GM18870 (cell line): ENCODE measurements around the gene MRPL18.
A peak's percentile ranks its signal among the peaks of the same experiment; 100 is the strongest.
"Not testable (repeated sequence)": the region's sequence is repeated elsewhere in the genome, so short reads cannot be mapped to it uniquely, and the experiment has no call there.

Experiments
- ATAC-seq: cut with Tn5 transposase; IDR thresholded peaks from one replicate; pipeline ENCODE4 v1.9.1; 2021; ENCODE audit warnings: moderate library complexity; ENCODE audit not compliant: unreplicated experiment

MRPL18 gene

GRCh38 chr6:159790149-159790955 is at the start of gene MRPL18:
TSS of gene MRPL18 (plus strand) at chr6:159790467. CDS start at chr6:159790588, 121 bp downstream.
- ATAC-seq: peak; percentile 74

- no peak for ATAC-seq
These were observed 48.1 kb upstream of the MRPL18 start for GRCh38 chr6:159742165-159742564.

- ATAC-seq: no peak
These were observed 45.2 kb upstream of the MRPL18 start for GRCh38 chr6:159745081-159745480.

GRCh38 chr6:159746759-159747158 is 43.5 kb upstream of the MRPL18 start:
- ATAC-seq: no peak

- not testable (repeated sequence) for ATAC-seq
These were observed 42.1 kb upstream of the MRPL18 start for GRCh38 chr6:159748127-159748526.

GRCh38 chr6:159751448-159751847 is 38.8 kb upstream of the MRPL18 start:
- ATAC-seq: no peak

DNA sequence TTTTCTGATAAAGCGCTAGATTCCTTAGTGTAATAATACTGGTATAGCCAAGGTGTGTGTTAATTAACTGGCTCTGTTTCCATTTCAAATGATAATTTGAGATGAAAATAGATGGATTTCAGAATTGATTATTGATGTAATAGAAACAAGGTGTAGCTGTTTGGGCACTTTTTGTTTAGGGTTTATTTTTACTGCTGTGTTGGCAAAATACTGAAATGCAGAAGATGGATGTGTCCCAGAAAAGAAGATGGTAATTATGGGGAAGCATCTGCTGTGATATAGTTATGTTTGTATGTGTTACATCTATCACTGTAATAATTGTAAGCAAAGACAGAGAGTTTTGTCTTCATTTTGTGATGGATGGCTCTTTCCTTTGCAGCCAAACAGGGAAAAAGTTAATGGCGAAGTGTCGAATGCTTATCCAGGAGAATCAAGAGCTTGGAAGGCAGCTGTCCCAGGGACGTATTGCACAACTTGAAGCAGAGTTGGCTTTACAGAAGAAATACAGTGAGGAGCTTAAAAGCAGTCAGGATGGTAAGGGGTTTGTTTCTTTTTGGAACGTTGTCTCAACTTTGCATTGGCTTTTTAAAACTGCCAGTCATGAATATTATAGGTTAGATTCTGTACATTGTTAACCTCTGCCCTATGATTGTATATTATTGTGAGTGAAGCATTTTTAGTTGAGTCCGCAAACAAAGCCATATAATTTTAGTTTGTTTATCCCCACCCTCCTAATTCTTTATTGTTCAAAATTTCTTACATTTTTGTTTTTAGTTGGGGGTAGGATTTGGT is 37.0 kb upstream of the MRPL18 start:
- ATAC-seq: no peak

DNA sequence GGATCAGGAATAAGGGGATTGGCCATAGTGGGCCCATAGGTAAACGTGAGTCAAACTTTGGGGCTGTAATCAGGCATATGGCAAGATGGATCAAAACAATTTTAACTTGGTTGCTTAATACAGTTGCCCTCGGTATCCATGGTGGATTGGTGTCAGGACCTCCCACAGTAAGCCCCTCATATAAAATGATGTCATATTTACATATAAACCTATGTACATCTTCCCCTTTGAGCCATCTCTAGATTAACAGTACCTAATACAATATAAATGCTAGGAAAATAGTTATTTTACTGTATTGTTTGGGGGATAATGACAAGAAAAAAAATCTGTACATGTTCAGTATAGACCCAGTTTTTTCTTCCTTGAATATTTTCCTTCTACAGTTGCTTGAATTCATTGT is 35.9 kb upstream of the MRPL18 start:
- ATAC-seq: no peak

GRCh38 chr6:159754959-159755914 is 35.0 kb upstream of the MRPL18 start:
- no peak for ATAC-seq

GRCh38 chr6:159756508-159756907 is 33.8 kb upstream of the MRPL18 start:
- ATAC-seq: no peak

DNA sequence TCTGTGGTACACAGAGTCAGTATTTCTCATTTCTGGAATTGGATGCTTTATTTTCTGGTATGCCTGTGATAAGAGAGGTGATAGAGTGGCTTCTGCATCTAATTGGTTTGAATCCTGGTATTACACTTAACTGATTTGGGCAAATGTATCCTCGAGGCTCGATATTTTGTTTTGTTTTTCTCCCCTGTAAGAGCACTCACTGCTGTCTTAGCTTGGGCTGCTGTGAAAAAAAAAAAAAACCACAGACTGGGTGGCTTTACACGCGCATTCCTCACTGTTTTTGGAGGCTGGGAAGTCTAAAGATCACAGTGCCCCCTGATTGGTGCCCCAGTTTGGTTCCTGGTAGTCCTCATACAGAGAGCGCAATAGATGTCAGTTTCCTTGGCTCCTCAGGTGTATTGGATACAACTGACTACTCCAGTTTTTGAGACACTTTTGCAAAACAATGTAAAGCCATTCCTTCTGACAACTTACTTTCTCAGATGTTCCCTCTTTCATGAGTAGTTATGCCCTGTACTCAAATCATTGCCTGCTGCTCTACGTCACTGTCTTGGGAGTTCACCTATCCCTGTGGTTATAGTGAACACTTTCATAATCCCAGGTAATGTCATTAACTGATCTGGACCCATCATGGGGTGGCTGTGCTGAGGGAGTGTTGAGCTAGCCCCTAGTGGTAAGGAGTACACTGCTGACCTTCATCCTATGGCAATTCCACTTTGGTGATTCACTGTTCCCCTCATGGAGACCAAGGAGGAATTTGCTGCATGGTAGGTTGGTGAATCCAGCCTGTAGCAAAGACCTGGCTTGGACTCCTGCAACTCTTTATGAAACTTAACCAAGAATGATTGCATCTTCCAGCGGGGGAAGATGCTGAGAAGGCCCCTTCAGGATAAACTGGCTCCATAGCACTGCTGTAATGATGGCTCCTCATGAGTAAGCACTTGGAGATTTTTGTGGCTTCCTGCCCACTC is 32.0 kb upstream of the MRPL18 start:
- no peak for ATAC-seq

GRCh38 chr6:159759645-159760044 is 30.6 kb upstream of the MRPL18 start:
- ATAC-seq: no peak

GRCh38 chr6:159760602-159761057 is 29.6 kb upstream of the MRPL18 start:
- no peak for ATAC-seq

GRCh38 chr6:159761129-159761872 is 29.0 kb upstream of the MRPL18 start:
- ATAC-seq: peak; percentile 2

DNA sequence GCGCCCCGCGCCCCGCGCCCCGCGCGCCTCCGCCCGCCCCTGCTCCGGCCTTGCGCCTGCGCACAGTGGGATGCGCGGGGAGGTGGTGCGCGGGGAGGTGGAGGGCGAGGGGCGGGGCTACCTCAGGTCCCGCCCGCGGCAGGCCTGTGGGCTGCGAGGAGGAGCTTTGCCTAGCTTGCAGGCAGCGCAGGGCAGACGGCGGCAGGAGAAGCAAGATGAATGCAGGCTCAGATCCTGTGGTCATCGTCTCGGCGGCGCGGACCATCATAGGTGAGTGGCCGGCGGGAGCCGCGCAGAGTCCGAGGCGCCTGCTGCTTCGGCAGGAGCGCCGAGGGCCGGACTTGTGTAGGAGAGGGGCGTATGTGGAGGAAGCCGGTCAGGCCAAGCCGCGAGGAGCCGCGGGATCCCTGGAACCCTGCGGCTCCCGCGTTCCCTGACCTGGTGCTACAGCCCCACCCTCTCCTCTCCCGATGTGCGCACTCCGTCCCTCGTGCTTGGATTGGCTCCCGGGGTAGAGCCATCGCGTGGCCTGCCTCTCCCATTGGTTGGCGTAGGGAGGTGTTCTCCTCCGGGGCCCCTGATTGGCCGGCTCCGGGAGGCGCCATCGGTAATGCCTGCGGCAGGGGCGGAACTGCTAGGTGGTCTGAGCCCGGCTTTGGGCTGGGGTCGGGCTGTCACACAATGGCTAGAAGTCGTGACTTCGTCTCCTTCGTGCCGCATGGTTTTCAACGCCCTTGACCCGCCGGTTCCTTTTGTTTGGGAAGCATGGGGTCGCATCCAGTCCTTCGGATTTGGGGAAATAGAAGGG is 28.2 kb upstream of the MRPL18 start, which contains the start of gene ACAT2:
ACAT2 (plus strand) TSS at position 173 of the 808 bp plus-strand sequence; CDS start at position 216, 43 bp downstream.
- peak; percentile 95 for ATAC-seq

GRCh38 chr6:159762681-159763293 is 27.5 kb upstream of the MRPL18 start:
- peak; percentile 11 for ATAC-seq

- no peak for ATAC-seq
These were observed 23.4 kb upstream of the MRPL18 start for GRCh38 chr6:159766906-159767305.

DNA sequence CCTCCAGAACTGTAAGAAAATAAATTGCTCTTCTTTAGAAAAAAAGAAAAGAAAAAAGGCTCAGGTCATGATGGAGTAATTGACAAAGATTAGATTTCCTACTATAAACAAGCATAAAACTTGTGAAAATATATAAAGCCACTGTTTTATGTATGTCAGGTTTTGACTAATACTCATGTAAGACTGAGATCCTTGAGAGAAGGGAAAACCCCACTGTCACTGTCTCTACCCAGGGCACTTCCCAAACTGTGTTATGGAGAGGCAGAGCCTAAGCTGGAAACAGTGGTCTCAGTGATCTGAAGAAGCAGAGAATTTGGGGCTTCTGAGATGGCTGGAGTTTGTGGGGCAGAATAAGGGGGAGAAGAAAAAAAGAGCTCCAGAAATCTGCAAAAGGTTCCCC is 20.8 kb upstream of the MRPL18 start:
- ATAC-seq: no peak
